GM23338 (cell line): ENCODE results near the gene SV2C. TPM values are rescaled to one million over a fixed set of nuclear protein-coding genes. Genes with fewer than 3 reads are reported as not detected.

Experiments
- ATAC-seq: fragments of 200-7000 bp; cut with Tn5 transposase; 3 replicates; pipeline ENCODE4 v1.9.1; 2020
- DNase-seq: peaks from one replicate; pipeline ENCODE4 v3.0.0-alpha.2; 2015; ENCODE audit warnings: low spot score
- H2AFZ ChIP-seq: fragments of 200-600 bp; sonication (generic); 2 replicates; pipeline ENCODE4 v1.8.0; 2016; ENCODE audit warnings: antibody characterized with exemption, mild to moderate bottlenecking, moderate library complexity
- H3F3A ChIP-seq: fragments of 200-600 bp; sonication (generic); replicated peaks from 2 replicates; pipeline ENCODE4 v1.8.0; 2017; ENCODE audit warnings: antibody characterized with exemption, mixed run types, low read depth
- H3K27ac ChIP-seq: fragments of 200-600 bp; sonication (generic); 2 replicates; pipeline ENCODE4 v1.6.1; 2016; ENCODE audit warnings: low read depth
- H3K27me3 ChIP-seq: fragments of 200-600 bp; sonication (generic); 2 replicates; pipeline ENCODE4 v1.8.0; 2016; ENCODE audit warnings: mild to moderate bottlenecking, mixed run types, moderate library complexity; ENCODE audit not compliant: insufficient read depth
- H3K36me3 ChIP-seq: fragments of 200-600 bp; sonication (generic); 2 replicates; pipeline ENCODE4 v1.8.0; 2016; ENCODE audit warnings: mild to moderate bottlenecking; ENCODE audit not compliant: insufficient read depth
- H3K4me1 ChIP-seq: fragments of 200-600 bp; sonication (generic); 2 replicates; pipeline ENCODE4 v1.8.0; 2016; ENCODE audit warnings: mild to moderate bottlenecking, moderate library complexity; ENCODE audit not compliant: insufficient read depth
- H3K4me2 ChIP-seq: fragments of 200-600 bp; sonication (generic); 2 replicates; pipeline ENCODE4 v1.7.1; 2017; ENCODE audit warnings: mixed run types
- H3K4me3 ChIP-seq: fragments of 200-600 bp; sonication (generic); 2 replicates; pipeline ENCODE4 v1.6.1; 2016; ENCODE audit warnings: mixed run types
- H3K79me2 ChIP-seq: fragments of 200-600 bp; sonication (generic); replicated peaks from 2 replicates; pipeline ENCODE4 v1.8.0; 2017; ENCODE audit warnings: mild to moderate bottlenecking; ENCODE audit not compliant: insufficient read depth
- H3K9me2 ChIP-seq: fragments of 200-600 bp; sonication (generic); 2 replicates; pipeline ENCODE4 v1.8.0; 2017; ENCODE audit not compliant: insufficient read depth
- H4K20me1 ChIP-seq: fragments of 200-600 bp; sonication (generic); replicated peaks from 2 replicates; pipeline ENCODE4 v1.8.0; 2017; ENCODE audit warnings: mild to moderate bottlenecking; ENCODE audit not compliant: insufficient read depth
- H3K27ac Mint-ChIP-seq: 2 replicates; pipeline ENCODE4 v1.8.0; 2020; ENCODE audit warnings: inconsistent platforms, mild to moderate bottlenecking, moderate library complexity, mixed read lengths
- H3K27me3 Mint-ChIP-seq: 3 replicates; pipeline ENCODE4 v1.8.0; 2022; ENCODE audit warnings: low read depth, mild to moderate bottlenecking, moderate library complexity, mixed read lengths, inconsistent platforms; ENCODE audit not compliant: insufficient read depth, poor library complexity
- H3K36me3 Mint-ChIP-seq: 3 replicates; pipeline ENCODE4 v1.8.0; 2021; ENCODE audit warnings: low read depth, mild to moderate bottlenecking, inconsistent platforms, moderate library complexity, mixed read lengths
- H3K4me1 Mint-ChIP-seq: 3 replicates; pipeline ENCODE4 v1.8.0; 2020; ENCODE audit warnings: mild to moderate bottlenecking, inconsistent platforms, mixed read lengths
- H3K4me3 Mint-ChIP-seq: 3 replicates; pipeline ENCODE4 v1.8.0; 2021; ENCODE audit warnings: moderate library complexity, mild to moderate bottlenecking, inconsistent platforms, mixed read lengths
- H3K9me3 Mint-ChIP-seq: 3 replicates; pipeline ENCODE4 v1.8.0; 2020; ENCODE audit warnings: moderate library complexity, mild to moderate bottlenecking, inconsistent platforms, mixed read lengths
- CREB1 ChIP-seq: fragments of 250-450 bp; sonication (Bioruptor Pico); IDR thresholded peaks from 2 replicates; pipeline ENCODE4 v1.5.0; 2020; ENCODE audit warnings: low read depth, mild to moderate bottlenecking, moderate library complexity
- EZH2 ChIP-seq: fragments of 200-600 bp; sonication (generic); IDR thresholded peaks from one replicate; pipeline ENCODE4 v1.8.0; 2017; ENCODE audit warnings: antibody characterized with exemption, mild to moderate bottlenecking, low read depth; ENCODE audit not compliant: unreplicated experiment
- EZH2phosphoT487 ChIP-seq: fragments of 200-600 bp; sonication (generic); IDR thresholded peaks from one replicate; pipeline ENCODE4 v1.8.1; 2018; ENCODE audit warnings: antibody characterized with exemption; ENCODE audit not compliant: unreplicated experiment
- JUNB ChIP-seq: IDR thresholded peaks from one replicate; pipeline ENCODE4 v1.6.1; 2016; ENCODE audit warnings: antibody characterized with exemption; ENCODE audit not compliant: unreplicated experiment
- NANOG ChIP-seq: IDR thresholded peaks from 2 replicates; pipeline ENCODE4 v1.6.1; 2016; ENCODE audit warnings: antibody characterized with exemption, borderline replicate concordance
- POLR2AphosphoS5 ChIP-seq: IDR thresholded peaks from 2 replicates; pipeline ENCODE4 v1.6.1; 2016; ENCODE audit warnings: antibody characterized with exemption, low read depth
- STAT1 ChIP-seq: IDR thresholded peaks from one replicate; pipeline ENCODE4 v1.6.1; 2016; ENCODE audit warnings: antibody characterized with exemption; ENCODE audit not compliant: unreplicated experiment
- ZNF114 ChIP-seq: fragments of 250-450 bp; sonication (Bioruptor Pico); IDR thresholded peaks from 2 replicates; pipeline ENCODE4 v1.5.0; 2020; ENCODE audit warnings: mild to moderate bottlenecking, moderate library complexity
- ZNF331 ChIP-seq: fragments of 250-450 bp; sonication (Bioruptor Pico); IDR thresholded peaks from 2 replicates; pipeline ENCODE4 v1.5.0; 2020; ENCODE audit warnings: low read depth, mild to moderate bottlenecking, moderate library complexity
- polyA plus RNA-seq: library from polyadenylated mRNA; unstranded; fragments of >200 nt; fragmentation: Nextera tagmentation; extraction: Ambion mirVana; gene quantifications from 2 replicates; pipeline ENCODE4 v1.2.1, GENCODE V29; 2016
- total RNA-seq: library from RNA; depleted of rRNA; stranded (reverse); fragments of >200 nt; shearing (Covaris generic); gene quantifications from 2 replicates; pipeline ENCODE4 v1.2.3, GENCODE V29; 2014
- TF ChIP-seq, protein P1 (sequence below): fragments of 250-450 bp; sonication (Bioruptor Pico); IDR thresholded peaks from 2 replicates; pipeline ENCODE4 v1.5.0; 2020; ENCODE audit warnings: mild to moderate bottlenecking, moderate library complexity
- TF ChIP-seq, protein P2 (sequence below), 2 experiments: fragments of 200-600 bp in 1 of 2; sonication (generic) in 1 of 2; conservative IDR thresholded peaks; 2 replicates each; pipeline versions ENCODE4 v1.5.1 to v1.6.1; 2016 to 2017; ENCODE audit warnings: antibody characterized with exemption in 2 of 2, low read depth in 2 of 2, mild to moderate bottlenecking in 2 of 2, moderate library complexity in 1 of 2
- TF ChIP-seq, protein P3 (sequence below): IDR thresholded peaks from one replicate; pipeline ENCODE4 v1.6.1; 2018; ENCODE audit warnings: antibody characterized with exemption; ENCODE audit not compliant: unreplicated experiment
- TF ChIP-seq, protein P4 (sequence below): IDR thresholded peaks from 2 replicates; pipeline ENCODE4 v1.6.1; 2016; ENCODE audit warnings: antibody characterized with exemption

Gene SV2C
- total and polyA plus RNA-seq, 2 experiments from 2014 or later, result 0.05 to 0.07 TPM

DNA sequence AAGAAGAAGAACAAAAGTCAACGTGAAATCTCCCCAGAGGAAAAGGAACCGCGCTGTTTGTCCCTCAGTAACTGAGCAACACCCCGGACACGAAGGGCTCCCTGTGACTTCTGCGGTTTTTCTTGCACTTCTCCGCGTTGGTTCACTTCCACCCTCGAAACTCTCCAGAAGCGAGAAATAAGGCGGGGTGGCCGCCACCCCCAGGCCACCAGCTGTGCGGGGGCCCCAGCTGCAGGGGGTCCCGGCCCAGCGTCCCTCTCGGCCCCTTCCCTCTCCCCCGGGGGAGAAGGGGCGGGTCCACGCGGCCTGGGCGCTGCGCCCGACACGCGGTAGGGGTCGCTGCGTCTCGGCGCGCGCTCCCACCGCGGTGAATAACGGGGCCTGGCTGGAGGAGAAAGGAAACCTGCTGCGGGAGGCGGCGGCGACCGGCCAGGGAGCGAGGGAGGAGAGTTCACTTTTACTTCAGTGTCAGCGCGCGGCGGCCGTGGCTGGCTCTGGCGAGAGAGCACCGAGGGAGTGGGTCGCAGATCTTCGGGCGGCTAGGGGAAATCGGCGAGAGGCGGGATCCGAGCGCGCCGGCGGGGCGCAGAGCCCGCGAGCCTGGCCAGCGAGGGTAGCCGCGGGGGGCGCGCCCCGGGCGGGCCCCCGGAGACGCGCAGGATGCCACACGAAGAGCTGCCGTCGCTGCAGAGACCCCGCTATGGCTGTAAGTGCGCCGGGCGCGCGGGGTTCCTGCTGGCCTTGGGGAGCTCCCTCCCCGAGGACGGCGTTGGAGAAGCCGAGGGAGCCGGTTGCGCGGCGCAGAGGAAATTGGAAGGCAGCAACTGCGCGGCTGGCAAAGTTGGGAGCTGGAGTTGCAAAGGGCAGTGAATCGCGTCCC, 319.9 kb downstream of the SV2C start, which contains the start of gene IQGAP2:
IQGAP2 (plus strand) TSS at position 400 of the 880 bp plus-strand sequence; CDS start at position 661, 261 bp downstream.
- H3K27ac ChIP-seq, result peak within 1 kb of the TSS; percentile 69

More for the DNA sequence above, 319.9 kb downstream of the SV2C start, which contains the start of gene IQGAP2:
- peaks cover 13% of the 10 kb centered on the region for H3K27me3 Mint-ChIP-seq
- Histone ChIP-seq H3K36me3 (0 out of 2 replicates have a peak, but pooled peaks cover 4% of the 10 kb centered on the region), H3K27me3 (no peaks in the 10 kb centered on the region), H3K4me1 (peaks cover 33% of the 10 kb centered on the region), H4K20me1 (0 out of 2 replicates have a peak, but pooled peaks cover 5% of the 10 kb centered on the region), H2AFZ (peak within 1 kb of the TSS; percentile 95), H3K4me3 (peak within 1 kb of the TSS; percentile 90), H3K9me2 (no peaks in the 10 kb centered on the region; the same call in 1 of the 2 replicates), H3K4me2 (peak within 1 kb of the TSS; percentile 80), H3F3A (0 out of 2 replicates have a peak, but pooled peaks cover 4% of the 10 kb centered on the region), H3K79me2 (peaks cover 41% of the 10 kb centered on the region)
- peak within 1 kb of the TSS; percentile 84 for H3K27ac Mint-ChIP-seq
- TF ChIP-seq NANOG, result no peak
- TF ChIP-seq, protein P1, sequence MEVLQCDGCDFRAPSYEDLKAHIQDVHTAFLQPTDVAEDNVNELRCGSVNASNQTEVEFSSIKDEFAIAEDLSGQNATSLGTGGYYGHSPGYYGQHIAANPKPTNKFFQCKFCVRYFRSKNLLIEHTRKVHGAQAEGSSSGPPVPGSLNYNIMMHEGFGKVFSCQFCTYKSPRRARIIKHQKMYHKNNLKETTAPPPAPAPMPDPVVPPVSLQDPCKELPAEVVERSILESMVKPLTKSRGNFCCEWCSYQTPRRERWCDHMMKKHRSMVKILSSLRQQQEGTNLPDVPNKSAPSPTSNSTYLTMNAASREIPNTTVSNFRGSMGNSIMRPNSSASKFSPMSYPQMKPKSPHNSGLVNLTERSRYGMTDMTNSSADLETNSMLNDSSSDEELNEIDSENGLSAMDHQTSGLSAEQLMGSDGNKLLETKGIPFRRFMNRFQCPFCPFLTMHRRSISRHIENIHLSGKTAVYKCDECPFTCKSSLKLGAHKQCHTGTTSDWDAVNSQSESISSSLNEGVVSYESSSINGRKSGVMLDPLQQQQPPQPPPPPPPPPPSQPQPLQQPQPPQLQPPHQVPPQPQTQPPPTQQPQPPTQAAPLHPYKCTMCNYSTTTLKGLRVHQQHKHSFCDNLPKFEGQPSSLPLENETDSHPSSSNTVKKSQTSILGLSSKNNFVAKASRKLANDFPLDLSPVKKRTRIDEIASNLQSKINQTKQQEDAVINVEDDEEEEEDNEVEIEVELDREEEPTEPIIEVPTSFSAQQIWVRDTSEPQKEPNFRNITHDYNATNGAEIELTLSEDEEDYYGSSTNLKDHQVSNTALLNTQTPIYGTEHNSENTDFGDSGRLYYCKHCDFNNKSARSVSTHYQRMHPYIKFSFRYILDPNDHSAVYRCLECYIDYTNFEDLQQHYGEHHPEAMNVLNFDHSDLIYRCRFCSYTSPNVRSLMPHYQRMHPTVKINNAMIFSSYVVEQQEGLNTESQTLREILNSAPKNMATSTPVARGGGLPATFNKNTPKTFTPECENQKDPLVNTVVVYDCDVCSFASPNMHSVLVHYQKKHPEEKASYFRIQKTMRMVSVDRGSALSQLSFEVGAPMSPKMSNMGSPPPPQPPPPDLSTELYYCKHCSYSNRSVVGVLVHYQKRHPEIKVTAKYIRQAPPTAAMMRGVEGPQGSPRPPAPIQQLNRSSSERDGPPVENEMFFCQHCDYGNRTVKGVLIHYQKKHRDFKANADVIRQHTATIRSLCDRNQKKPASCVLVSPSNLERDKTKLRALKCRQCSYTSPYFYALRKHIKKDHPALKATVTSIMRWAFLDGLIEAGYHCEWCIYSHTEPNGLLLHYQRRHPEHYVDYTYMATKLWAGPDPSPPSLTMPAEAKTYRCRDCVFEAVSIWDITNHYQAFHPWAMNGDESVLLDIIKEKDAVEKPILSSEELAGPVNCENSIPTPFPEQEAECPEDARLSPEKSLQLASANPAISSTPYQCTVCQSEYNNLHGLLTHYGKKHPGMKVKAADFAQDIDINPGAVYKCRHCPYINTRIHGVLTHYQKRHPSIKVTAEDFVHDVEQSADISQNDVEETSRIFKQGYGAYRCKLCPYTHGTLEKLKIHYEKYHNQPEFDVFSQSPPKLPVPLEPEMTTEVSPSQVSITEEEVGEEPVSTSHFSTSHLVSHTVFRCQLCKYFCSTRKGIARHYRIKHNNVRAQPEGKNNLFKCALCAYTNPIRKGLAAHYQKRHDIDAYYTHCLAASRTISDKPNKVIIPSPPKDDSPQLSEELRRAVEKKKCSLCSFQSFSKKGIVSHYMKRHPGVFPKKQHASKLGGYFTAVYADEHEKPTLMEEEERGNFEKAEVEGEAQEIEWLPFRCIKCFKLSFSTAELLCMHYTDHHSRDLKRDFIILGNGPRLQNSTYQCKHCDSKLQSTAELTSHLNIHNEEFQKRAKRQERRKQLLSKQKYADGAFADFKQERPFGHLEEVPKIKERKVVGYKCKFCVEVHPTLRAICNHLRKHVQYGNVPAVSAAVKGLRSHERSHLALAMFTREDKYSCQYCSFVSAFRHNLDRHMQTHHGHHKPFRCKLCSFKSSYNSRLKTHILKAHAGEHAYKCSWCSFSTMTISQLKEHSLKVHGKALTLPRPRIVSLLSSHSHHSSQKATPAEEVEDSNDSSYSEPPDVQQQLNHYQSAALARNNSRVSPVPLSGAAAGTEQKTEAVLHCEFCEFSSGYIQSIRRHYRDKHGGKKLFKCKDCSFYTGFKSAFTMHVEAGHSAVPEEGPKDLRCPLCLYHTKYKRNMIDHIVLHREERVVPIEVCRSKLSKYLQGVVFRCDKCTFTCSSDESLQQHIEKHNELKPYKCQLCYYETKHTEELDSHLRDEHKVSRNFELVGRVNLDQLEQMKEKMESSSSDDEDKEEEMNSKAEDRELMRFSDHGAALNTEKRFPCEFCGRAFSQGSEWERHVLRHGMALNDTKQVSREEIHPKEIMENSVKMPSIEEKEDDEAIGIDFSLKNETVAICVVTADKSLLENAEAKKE (CRISPR knock-in tag), result no peak
- TF ChIP-seq, protein P2, sequence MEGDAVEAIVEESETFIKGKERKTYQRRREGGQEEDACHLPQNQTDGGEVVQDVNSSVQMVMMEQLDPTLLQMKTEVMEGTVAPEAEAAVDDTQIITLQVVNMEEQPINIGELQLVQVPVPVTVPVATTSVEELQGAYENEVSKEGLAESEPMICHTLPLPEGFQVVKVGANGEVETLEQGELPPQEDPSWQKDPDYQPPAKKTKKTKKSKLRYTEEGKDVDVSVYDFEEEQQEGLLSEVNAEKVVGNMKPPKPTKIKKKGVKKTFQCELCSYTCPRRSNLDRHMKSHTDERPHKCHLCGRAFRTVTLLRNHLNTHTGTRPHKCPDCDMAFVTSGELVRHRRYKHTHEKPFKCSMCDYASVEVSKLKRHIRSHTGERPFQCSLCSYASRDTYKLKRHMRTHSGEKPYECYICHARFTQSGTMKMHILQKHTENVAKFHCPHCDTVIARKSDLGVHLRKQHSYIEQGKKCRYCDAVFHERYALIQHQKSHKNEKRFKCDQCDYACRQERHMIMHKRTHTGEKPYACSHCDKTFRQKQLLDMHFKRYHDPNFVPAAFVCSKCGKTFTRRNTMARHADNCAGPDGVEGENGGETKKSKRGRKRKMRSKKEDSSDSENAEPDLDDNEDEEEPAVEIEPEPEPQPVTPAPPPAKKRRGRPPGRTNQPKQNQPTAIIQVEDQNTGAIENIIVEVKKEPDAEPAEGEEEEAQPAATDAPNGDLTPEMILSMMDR (conservative IDR thresholded peaks at IDR 0.05; ENCODE audit: low read depth in 2 of 2), result peak; percentile 68 to 91
- TF ChIP-seq, protein P3, sequence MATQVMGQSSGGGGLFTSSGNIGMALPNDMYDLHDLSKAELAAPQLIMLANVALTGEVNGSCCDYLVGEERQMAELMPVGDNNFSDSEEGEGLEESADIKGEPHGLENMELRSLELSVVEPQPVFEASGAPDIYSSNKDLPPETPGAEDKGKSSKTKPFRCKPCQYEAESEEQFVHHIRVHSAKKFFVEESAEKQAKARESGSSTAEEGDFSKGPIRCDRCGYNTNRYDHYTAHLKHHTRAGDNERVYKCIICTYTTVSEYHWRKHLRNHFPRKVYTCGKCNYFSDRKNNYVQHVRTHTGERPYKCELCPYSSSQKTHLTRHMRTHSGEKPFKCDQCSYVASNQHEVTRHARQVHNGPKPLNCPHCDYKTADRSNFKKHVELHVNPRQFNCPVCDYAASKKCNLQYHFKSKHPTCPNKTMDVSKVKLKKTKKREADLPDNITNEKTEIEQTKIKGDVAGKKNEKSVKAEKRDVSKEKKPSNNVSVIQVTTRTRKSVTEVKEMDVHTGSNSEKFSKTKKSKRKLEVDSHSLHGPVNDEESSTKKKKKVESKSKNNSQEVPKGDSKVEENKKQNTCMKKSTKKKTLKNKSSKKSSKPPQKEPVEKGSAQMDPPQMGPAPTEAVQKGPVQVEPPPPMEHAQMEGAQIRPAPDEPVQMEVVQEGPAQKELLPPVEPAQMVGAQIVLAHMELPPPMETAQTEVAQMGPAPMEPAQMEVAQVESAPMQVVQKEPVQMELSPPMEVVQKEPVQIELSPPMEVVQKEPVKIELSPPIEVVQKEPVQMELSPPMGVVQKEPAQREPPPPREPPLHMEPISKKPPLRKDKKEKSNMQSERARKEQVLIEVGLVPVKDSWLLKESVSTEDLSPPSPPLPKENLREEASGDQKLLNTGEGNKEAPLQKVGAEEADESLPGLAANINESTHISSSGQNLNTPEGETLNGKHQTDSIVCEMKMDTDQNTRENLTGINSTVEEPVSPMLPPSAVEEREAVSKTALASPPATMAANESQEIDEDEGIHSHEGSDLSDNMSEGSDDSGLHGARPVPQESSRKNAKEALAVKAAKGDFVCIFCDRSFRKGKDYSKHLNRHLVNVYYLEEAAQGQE, result no peak
- no peak for TF ChIP-seq ZNF331 (CRISPR knock-in tag)
- TF ChIP-seq EZH2phosphoT487, result no peak
- no peak for TF ChIP-seq STAT1
- TF ChIP-seq, protein P4, sequence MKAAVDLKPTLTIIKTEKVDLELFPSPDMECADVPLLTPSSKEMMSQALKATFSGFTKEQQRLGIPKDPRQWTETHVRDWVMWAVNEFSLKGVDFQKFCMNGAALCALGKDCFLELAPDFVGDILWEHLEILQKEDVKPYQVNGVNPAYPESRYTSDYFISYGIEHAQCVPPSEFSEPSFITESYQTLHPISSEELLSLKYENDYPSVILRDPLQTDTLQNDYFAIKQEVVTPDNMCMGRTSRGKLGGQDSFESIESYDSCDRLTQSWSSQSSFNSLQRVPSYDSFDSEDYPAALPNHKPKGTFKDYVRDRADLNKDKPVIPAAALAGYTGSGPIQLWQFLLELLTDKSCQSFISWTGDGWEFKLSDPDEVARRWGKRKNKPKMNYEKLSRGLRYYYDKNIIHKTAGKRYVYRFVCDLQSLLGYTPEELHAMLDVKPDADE, result no peak
- TF ChIP-seq JUNB, result no peak
- TF ChIP-seq CREB1 (CRISPR knock-in tag), result peak; percentile 43; the same call in 1 of the 2 replicates
- TF ChIP-seq POLR2AphosphoS5, result peak; percentile 38; the same call in 1 of the 2 replicates
- TF ChIP-seq EZH2, result no peak
- TF ChIP-seq ZNF114 (CRISPR knock-in tag), result no peak
- H3K9me3 Mint-ChIP-seq, result no peaks in the 10 kb centered on the region
- peak; percentile 73 for DNase-seq
- H3K4me1 Mint-ChIP-seq, result peaks cover 45% of the 10 kb centered on the region
- no peaks in the 10 kb centered on the region for H3K36me3 Mint-ChIP-seq
- ATAC-seq, result peak; percentile 66
- H3K4me3 Mint-ChIP-seq, result peak within 1 kb of the TSS; percentile 91
